A673 (cell line): Measurements from ENCODE around the gene CCDC122. TPM values are rescaled to one million over a fixed set of nuclear protein-coding genes. Genes with fewer than 3 reads are reported as not detected.

Experiments used
- BruUV-seq: library from RNA; stranded (reverse); fragments of 400-500 nt; replicated peaks from 2 replicates; lab custom pipeline; 2021; lab: Mats Ljungman, UMichigan
- CTCF ChIA-PET: fragments of 300-600 bp; sonication (Branson Sonifier 250); formaldehyde crosslinking; loops from one replicate; lab custom pipeline; 2022; ENCODE audit warnings: antibody characterized with exemption; lab: Charles Lee
- POLR2A ChIA-PET: fragments of 300-600 bp; sonication (Branson Sonifier 250); formaldehyde crosslinking; loops from one replicate; lab custom pipeline; 2022; ENCODE audit warnings: antibody characterized with exemption; ENCODE audit not compliant: low non-redundant PET; lab: Charles Lee
- DNase-seq: peaks from one replicate; pipeline ENCODE4 v3.0.0-alpha.2; 2015; ENCODE audit warnings: low spot score
- H3K27ac ChIP-seq: fragments of 200-600 bp; sonication (generic); 2 replicates; pipeline ENCODE4 v1.5.1; 2016; ENCODE audit warnings: mixed run types, low read depth, mild to moderate bottlenecking, mixed read lengths, antibody characterized with exemption, low read length; ENCODE audit not compliant: poor library complexity, severe bottlenecking
- H3K27me3 ChIP-seq: fragments of 200-600 bp; sonication (generic); replicated peaks from 2 replicates; pipeline ENCODE4 v1.6.1; 2017; ENCODE audit warnings: mixed run types, low read depth, mild to moderate bottlenecking, mixed read lengths, antibody characterized with exemption, low read length; ENCODE audit not compliant: insufficient read depth, poor library complexity
- H3K36me3 ChIP-seq: fragments of 200-600 bp; sonication (generic); 2 replicates; pipeline ENCODE4 v1.6.1; 2016; ENCODE audit warnings: mixed run types, mild to moderate bottlenecking, mixed read lengths, antibody characterized with exemption, low read length; ENCODE audit not compliant: insufficient read depth, poor library complexity, severe bottlenecking
- H3K4me1 ChIP-seq: fragments of 200-600 bp; sonication (generic); 2 replicates; pipeline ENCODE4 v1.6.1; 2017; ENCODE audit warnings: mixed run types, mild to moderate bottlenecking, mixed read lengths, antibody characterized with exemption, low read length; ENCODE audit not compliant: insufficient read depth, poor library complexity, severe bottlenecking
- H3K4me3 ChIP-seq: fragments of 200-600 bp; sonication (generic); 2 replicates; pipeline ENCODE4 v1.5.1; 2016; ENCODE audit warnings: low read depth, mixed run types, mild to moderate bottlenecking, mixed read lengths, low read length; ENCODE audit not compliant: poor library complexity, severe bottlenecking
- H3K9me3 ChIP-seq: fragments of 200-600 bp; sonication (generic); 2 replicates; pipeline ENCODE4 v1.6.1; 2016; ENCODE audit warnings: mixed run types, low read depth, mild to moderate bottlenecking, mixed read lengths, antibody characterized with exemption, low read length; ENCODE audit not compliant: poor library complexity, severe bottlenecking
- EZH2 ChIP-seq: fragments of 200-600 bp; sonication (generic); IDR thresholded peaks from 2 replicates; pipeline ENCODE4 v1.6.1; 2017; ENCODE audit warnings: borderline replicate concordance, low read depth, mild to moderate bottlenecking, mixed read lengths, antibody characterized with exemption, low read length; ENCODE audit not compliant: poor library complexity, severe bottlenecking
- intact Hi-C: fragments of 100-400 bp; cut with micrococcal nuclease; formaldehyde crosslinking; loops from one replicate; pipeline ENCODE4 v1.10.0; 2022; ENCODE audit not compliant: unreplicated experiment
- total RNA-seq: library from RNA; stranded (reverse); gene quantifications from 2 replicates; pipeline ENCODE4 v1.2.3, GENCODE V29; 2021
- TF ChIP-seq, protein P1 (sequence below): fragments of 300-800, 200-600 bp; sonication (generic); conservative IDR thresholded peaks from 2 replicates; pipeline ENCODE4 v1.5.1; 2017; ENCODE audit warnings: low read depth, mild to moderate bottlenecking, antibody characterized with exemption, low read length, moderate library complexity, mixed read lengths

The CCDC122 gene
- total RNA-seq, 1 experiment from 2014 or later = 2.6 TPM

DNA sequence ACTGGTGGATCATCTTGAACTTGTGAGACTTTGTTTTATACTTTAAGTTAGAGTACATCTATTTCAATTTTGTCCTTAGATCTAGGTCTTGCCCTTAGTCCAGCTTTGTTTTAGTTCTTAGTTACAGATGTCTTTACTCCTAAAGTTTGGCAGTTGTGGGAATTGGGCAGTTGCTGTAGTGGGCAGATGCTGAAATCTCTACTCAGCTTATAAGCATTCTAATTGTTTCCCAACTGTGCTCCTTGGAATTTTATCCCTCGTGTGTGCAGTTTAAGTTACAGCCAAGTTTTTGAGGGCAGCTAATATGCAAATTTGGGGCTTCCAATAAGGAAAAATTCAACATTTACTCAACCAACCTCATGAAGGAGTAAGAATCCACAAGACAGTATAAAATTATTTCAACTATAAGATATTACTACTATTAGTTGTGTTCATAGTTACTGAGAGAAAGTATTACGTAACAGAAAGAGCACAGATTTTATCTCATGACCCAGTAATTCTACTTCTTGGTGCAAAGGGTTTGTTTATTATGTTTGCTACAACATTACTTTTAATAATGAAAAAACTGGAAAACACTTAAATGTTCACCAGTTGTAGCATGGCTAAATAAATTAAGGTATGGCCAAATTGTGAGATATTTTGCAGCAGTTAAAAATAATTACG, 32.9 kb downstream of the CCDC122 start:
- BruUV-seq = no TSS peak
- intact Hi-C loops = no loop called here
- CTCF ChIA-PET = no interaction called here

DNA sequence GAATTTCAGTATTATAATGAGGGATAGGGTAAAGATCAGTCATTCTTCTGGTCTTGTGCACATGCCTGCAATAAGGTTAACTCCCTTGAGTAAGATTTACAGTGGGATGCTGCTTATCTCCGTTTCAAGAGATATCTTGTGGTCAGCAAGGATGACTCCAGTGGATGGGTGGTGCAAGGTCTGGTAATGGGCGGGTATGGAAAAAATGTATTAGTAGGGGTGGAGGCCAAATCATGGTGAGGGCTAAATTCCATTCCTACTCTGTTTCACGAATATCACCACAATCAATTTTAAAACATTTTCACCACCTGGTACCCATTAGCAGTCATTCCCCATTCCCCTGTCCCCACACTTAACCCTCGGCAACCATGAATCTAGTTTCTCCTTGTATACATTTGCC, 40.6 kb downstream of the CCDC122 start:
- no peaks in the 10 kb centered on the region for H3K4me1 ChIP-seq
- no peak for DNase-seq
- H3K9me3 ChIP-seq = no peaks in the 10 kb centered on the region
- CTCF ChIA-PET = no interaction called here
- intact Hi-C loops = no loop called here
- no peaks in the 10 kb centered on the region for H3K36me3 ChIP-seq
- POLR2A ChIA-PET = no interaction called here
- no peak overlapping the region for H3K27ac ChIP-seq
- no TSS peak for BruUV-seq
- TF ChIP-seq, protein P1, sequence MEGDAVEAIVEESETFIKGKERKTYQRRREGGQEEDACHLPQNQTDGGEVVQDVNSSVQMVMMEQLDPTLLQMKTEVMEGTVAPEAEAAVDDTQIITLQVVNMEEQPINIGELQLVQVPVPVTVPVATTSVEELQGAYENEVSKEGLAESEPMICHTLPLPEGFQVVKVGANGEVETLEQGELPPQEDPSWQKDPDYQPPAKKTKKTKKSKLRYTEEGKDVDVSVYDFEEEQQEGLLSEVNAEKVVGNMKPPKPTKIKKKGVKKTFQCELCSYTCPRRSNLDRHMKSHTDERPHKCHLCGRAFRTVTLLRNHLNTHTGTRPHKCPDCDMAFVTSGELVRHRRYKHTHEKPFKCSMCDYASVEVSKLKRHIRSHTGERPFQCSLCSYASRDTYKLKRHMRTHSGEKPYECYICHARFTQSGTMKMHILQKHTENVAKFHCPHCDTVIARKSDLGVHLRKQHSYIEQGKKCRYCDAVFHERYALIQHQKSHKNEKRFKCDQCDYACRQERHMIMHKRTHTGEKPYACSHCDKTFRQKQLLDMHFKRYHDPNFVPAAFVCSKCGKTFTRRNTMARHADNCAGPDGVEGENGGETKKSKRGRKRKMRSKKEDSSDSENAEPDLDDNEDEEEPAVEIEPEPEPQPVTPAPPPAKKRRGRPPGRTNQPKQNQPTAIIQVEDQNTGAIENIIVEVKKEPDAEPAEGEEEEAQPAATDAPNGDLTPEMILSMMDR = no peak
- no peak for TF ChIP-seq EZH2
- H3K27me3 ChIP-seq = peaks cover 4% of the 10 kb centered on the region
- H3K4me3 ChIP-seq = no peak overlapping the region

More for the DNA sequence above, 32.9 kb downstream of the CCDC122 start:
- no peak for DNase-seq
- Histone ChIP-seq H3K36me3 (no peaks in the 10 kb centered on the region), H3K4me1 (no peaks in the 10 kb centered on the region), H3K27me3 (peaks cover 4% of the 10 kb centered on the region), H3K9me3 (peaks cover 13% of the 10 kb centered on the region), H3K27ac (no peak overlapping the region), H3K4me3 (no peak overlapping the region)
- no peak for TF ChIP-seq EZH2
- TF ChIP-seq, protein P1 = no peak
- POLR2A ChIA-PET = no interaction called here

DNA sequence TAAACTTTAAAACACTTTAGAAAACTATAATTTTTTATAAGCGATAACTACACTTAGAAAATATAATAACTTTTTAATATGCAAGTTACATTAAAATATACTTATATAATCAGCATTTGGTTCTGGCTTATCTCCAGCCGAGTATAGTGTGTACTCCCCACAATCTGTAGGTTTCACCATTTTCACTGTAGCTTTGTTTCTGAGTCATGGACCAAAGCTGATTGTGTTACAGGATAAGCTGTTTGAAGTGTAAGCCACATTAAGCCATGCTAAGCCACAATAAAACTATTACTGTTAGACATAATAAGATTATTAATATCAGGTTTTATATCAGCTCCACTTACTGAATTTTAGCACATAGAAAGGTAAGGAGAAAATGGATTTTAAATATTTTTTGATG, 43.8 kb downstream of the CCDC122 start:
- ChIA-PET POLR2A (no interaction called here), CTCF (no interaction called here)
- no peak overlapping the region for H3K27ac ChIP-seq
- no peak for TF ChIP-seq EZH2
- TF ChIP-seq, protein P1 = no peak
- no peak for DNase-seq
- H3K9me3 ChIP-seq = no peaks in the 10 kb centered on the region
- H3K4me1 ChIP-seq = no peaks in the 10 kb centered on the region
- H3K4me3 ChIP-seq = no peak overlapping the region
- no TSS peak for BruUV-seq
- intact Hi-C loops = no loop called here
- H3K36me3 ChIP-seq = no peaks in the 10 kb centered on the region
- H3K27me3 ChIP-seq = no peaks in the 10 kb centered on the region
